DMS 273 (cell line): ENCODE results near the gene SIK2.

Experiments used
- DNase-seq: peaks from one replicate; lab custom pipeline; 2025; ENCODE audit not compliant: unreplicated experiment; lab: John Stamatoyannopoulos, UW

Gene SIK2

GRCh38 chr11:111581341-111581740 is 20.9 kb upstream of the SIK2 start:
- DNase-seq, result no peak

GRCh38 chr11:111582163-111582562 is 20.1 kb upstream of the SIK2 start:
- no peak for DNase-seq

GRCh38 chr11:111582881-111583280 is 19.4 kb upstream of the SIK2 start:
- DNase-seq, result no peak

- no peak for DNase-seq
These were observed 16.9 kb upstream of the SIK2 start for GRCh38 chr11:111585371-111585770.

- DNase-seq, result peak; percentile 73
These were observed 15.8 kb upstream of the SIK2 start for GRCh38 chr11:111586388-111586831.

GRCh38 chr11:111589114-111589513 is 13.1 kb upstream of the SIK2 start:
- DNase-seq, result no peak

- DNase-seq, result no peak
These were observed 12.3 kb upstream of the SIK2 start for GRCh38 chr11:111589886-111590499.

GRCh38 chr11:111591187-111591960 is 10.9 kb upstream of the SIK2 start:
- no peak for DNase-seq

- no peak for DNase-seq
These were observed 9.8 kb upstream of the SIK2 start for GRCh38 chr11:111592491-111592890.

GRCh38 chr11:111596319-111596718 is 5.9 kb upstream of the SIK2 start:
- DNase-seq, result no peak

GRCh38 chr11:111598148-111598547 is 4.1 kb upstream of the SIK2 start:
- DNase-seq, result no peak

GRCh38 chr11:111598559-111598958 is 3.7 kb upstream of the SIK2 start:
- peak; percentile 2 for DNase-seq

GRCh38 chr11:111601636-111601978 is 642 bp upstream of the SIK2 start:
- no peak for DNase-seq

- DNase-seq, result peak; percentile 73
These were observed 789 bp downstream of the SIK2 start for GRCh38 chr11:111602865-111603610.

GRCh38 chr11:111603611-111604130 is 1.4 kb downstream of the SIK2 start:
- peak; percentile 21 for DNase-seq

- peak; percentile 66 for DNase-seq
These were observed 2.3 kb downstream of the SIK2 start for GRCh38 chr11:111604392-111605009.

GRCh38 chr11:111605681-111606080 is 3.4 kb downstream of the SIK2 start:
- DNase-seq, result no peak

- no peak for DNase-seq
These were observed 4.7 kb downstream of the SIK2 start for GRCh38 chr11:111606986-111607385.

GRCh38 chr11:111607751-111608150 is 5.5 kb downstream of the SIK2 start:
- DNase-seq, result no peak

- no peak for DNase-seq
These were observed 10.0 kb downstream of the SIK2 start for GRCh38 chr11:111612224-111612623.

- DNase-seq, result no peak
These were observed 15.0 kb downstream of the SIK2 start for GRCh38 chr11:111617286-111617685.
